K562 (cell line): ENCODE data around the gene CNGA4.

Experiments used
- ATF3 ChIP-seq, 2 experiments: fragments of 450-650 bp in 1 of 2; sonication (generic) in 1 of 2; formaldehyde crosslinking in 1 of 2; IDR thresholded peaks in 1 of 2; conservative IDR thresholded peaks in 1 of 2; 2 replicates each; pipeline versions ENCODE4 v1.6.1 to v1.8.1; 2016 to 2023; ENCODE audit warnings: mild to moderate bottlenecking in 2 of 2, moderate library complexity in 2 of 2, inconsistent platforms in 1 of 2, missing genetic modification reagents in 1 of 2
- CTCF ChIP-seq, 3 experiments: IDR thresholded peaks in 2 of 3; conservative IDR thresholded peaks in 1 of 3; 2 replicates each; pipeline ENCODE4 v1.5.1; 2011 to 2012; ENCODE audit warnings: low read length in 3 of 3, mild to moderate bottlenecking in 3 of 3, control low read depth in 2 of 3, improper control_type of control experiment in 1 of 3, inconsistent platforms in 1 of 3, low read depth in 1 of 3, mixed read lengths in 1 of 3, moderate library complexity in 1 of 3; ENCODE audit not compliant: insufficient read depth in 2 of 3
- E2F5 ChIP-seq: sonication (generic); formaldehyde crosslinking; IDR thresholded peaks from 2 replicates; pipeline ENCODE4 v1.8.0; 2022; ENCODE audit warnings: mild to moderate bottlenecking, missing genetic modification reagents
- ELK1 ChIP-seq: sonication (generic); formaldehyde crosslinking; IDR thresholded peaks from 2 replicates; pipeline ENCODE4 v1.8.1; 2022; ENCODE audit warnings: missing genetic modification reagents
- EP300 ChIP-seq: IDR thresholded peaks from 2 replicates; pipeline ENCODE4 v1.6.1; 2012; ENCODE audit warnings: low read length, improper control_type of control experiment
- LEF1 ChIP-seq: fragments of 450-650 bp; IDR thresholded peaks from 2 replicates; pipeline ENCODE4 v1.6.1; 2016; ENCODE audit warnings: mild to moderate bottlenecking
- NONO ChIP-seq, 2 experiments: fragments of 200-400 bp in 1 of 2; fragments of 450-650 bp in 1 of 2; formaldehyde crosslinking in 1 of 2; IDR thresholded peaks; 2 replicates each; pipeline ENCODE4 v1.6.1; 2017; ENCODE audit warnings: low read depth in 2 of 2, mild to moderate bottlenecking in 2 of 2, moderate library complexity in 2 of 2, low read length in 1 of 2
- POLR2AphosphoS2 ChIP-seq: IDR thresholded peaks from 2 replicates; pipeline ENCODE4 v1.6.1; 2012; ENCODE audit warnings: low read length, improper control_type of control experiment
- SUPT5H ChIP-seq: fragments of 450-650 bp; IDR thresholded peaks from 2 replicates; pipeline ENCODE4 v1.6.1; 2016
- ZC3H4 ChIP-seq: sonication (generic); formaldehyde crosslinking; IDR thresholded peaks from 2 replicates; pipeline ENCODE4 v1.9.0; 2021; ENCODE audit warnings: missing genetic modification reagents, borderline replicate concordance
- ZKSCAN1 ChIP-seq: fragments of 150-350 bp; IDR thresholded peaks from 2 replicates; pipeline ENCODE4 v1.6.1; 2016; ENCODE audit warnings: low read depth, low read length

GRCh38 chr11:6245536-6245935 is 6.6 kb downstream of the CNGA4 start:
- TF ChIP-seq ELK1 (CRISPR knock-in tag) (no peak), ATF3 (IDR thresholded peaks at IDR 0.05) (no peak), ATF3 (CRISPR knock-in tag; conservative IDR thresholded peaks at IDR 0.05) (no peak), CTCF (IDR thresholded peaks at IDR 0.05 in 2 of 3, conservative IDR thresholded peaks at IDR 0.05 in 1 of 3; ENCODE audit: insufficient read depth in 2 of 3, low read depth in 1 of 3, low read length in 3 of 3) (no peak), NONO (IDR thresholded peaks at IDR 0.05; ENCODE audit: low read depth in 2 of 2, low read length in 1 of 2) (no peak), SUPT5H (no peak), ZKSCAN1 (no peak), POLR2AphosphoS2 (no peak), EP300 (no peak), E2F5 (no peak), LEF1 (no peak), ZC3H4 (CRISPR knock-in tag) (no peak)
